Choroid plexus epithelial cell (primary cell): ENCODE measurements around the gene FHOD1.

Experiments used
- DNase-seq: peaks from one replicate; pipeline ENCODE4 v3.0.0-alpha.2; 2010; ENCODE audit warnings: low read depth
- H3K4me3 ChIP-seq: 2 replicates; pipeline ENCODE4 v1.5.1; 2011; ENCODE audit warnings: low read depth, mild to moderate bottlenecking, control low read depth, low read length, moderate library complexity
- CTCF ChIP-seq: conservative IDR thresholded peaks from 2 replicates; pipeline ENCODE4 v1.5.1; 2011; ENCODE audit warnings: low read depth, mild to moderate bottlenecking, control low read depth, inconsistent platforms, low read length, moderate library complexity

Gene FHOD1

DNA sequence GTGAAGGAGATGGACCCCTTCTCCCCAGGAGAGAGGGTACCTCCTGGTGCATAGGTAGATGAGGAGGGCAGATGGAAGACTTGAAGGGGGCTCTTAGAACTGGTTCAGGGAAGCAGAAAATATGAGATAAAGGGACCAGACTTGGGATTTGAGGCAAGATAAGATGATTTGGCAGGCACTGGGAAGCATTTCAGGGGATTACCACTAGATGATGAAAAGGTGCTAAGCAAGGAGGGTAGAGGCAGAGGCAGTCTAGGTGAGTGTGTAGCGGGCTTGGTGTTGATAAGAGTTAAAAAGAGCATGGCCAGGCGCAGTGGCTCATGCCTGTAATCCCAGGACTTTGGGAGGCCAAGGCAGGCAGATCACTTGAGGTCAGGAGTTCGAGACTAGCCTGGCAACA is 15.9 kb upstream of the FHOD1 start:
- TF ChIP-seq CTCF = no peak
- DNase-seq = no peak
- no peak overlapping the region for H3K4me3 ChIP-seq

GRCh38 chr16:67260426-67261063 is 13.3 kb upstream of the FHOD1 start:
- no peak overlapping the region for H3K4me3 ChIP-seq
- peak; percentile 82 for TF ChIP-seq CTCF
- DNase-seq = peak; percentile 79

DNA sequence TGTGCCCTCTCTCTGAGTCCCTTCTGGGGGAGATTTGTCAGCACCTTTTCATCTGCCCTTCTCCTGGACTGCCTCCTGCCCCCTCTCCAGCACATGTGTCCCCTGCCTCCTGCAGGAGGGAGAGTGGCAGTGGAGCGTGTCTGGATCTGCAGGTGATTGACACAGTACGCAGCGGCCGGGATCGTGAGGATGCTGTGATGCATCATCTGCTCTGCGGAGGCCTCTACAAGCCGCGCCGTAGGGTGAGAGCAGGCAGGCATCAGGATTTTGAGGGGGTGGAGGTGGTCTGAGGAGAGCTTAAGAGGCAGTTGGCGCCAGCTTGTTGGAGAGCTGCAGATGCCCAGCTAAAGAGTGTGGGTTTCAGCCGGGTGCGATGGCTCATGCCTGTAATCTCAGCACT is 12.4 kb upstream of the FHOD1 start:
- TF ChIP-seq CTCF = no peak
- H3K4me3 ChIP-seq = no peak overlapping the region
- no peak for DNase-seq

GRCh38 chr16:67258161-67258835 is 11.0 kb upstream of the FHOD1 start:
- TF ChIP-seq CTCF = no peak
- DNase-seq = no peak
- H3K4me3 ChIP-seq = no peak overlapping the region

GRCh38 chr16:67257486-67258160 is 10.3 kb upstream of the FHOD1 start:
- DNase-seq = no peak
- no peak for TF ChIP-seq CTCF
- no peak overlapping the region for H3K4me3 ChIP-seq

DNA sequence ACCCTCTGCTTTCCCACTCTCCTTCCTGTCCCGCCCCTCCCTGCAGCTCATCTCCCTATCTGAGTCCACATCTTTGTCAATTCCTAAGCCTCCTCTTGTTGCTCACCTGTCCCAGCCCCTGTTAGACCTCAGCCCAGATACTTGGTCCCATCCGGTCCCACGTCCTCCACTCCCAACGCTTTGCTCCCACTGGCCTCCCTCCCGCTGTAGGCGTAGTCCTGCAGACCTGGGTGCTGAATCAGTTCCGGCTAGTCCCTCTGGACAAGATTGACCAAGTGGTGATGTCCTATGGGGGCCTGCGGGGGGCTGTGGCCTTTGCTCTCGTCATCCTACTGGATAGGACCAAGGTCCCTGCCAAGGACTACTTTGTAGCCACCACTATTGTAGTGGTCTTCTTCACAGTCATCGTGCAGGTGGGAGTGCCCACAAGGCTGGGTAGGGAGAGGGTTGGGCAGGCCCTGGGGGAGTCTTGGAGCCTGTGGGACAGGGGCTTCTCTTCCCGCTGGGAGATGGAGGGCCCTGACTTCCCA is 9.5 kb upstream of the FHOD1 start:
- TF ChIP-seq CTCF = no peak
- H3K4me3 ChIP-seq = no peak overlapping the region
- no peak for DNase-seq
